ENCODE results near the gene PRADC1. TPM values are rescaled to one million over a fixed set of nuclear protein-coding genes. Genes with fewer than 3 reads are reported as not detected.

Gene PRADC1
- total and polyA plus RNA-seq, 2 donors (not counting 1 experiment from before 2014, with no cell fraction given), result 2.3 to 4.6 TPM

DNA sequence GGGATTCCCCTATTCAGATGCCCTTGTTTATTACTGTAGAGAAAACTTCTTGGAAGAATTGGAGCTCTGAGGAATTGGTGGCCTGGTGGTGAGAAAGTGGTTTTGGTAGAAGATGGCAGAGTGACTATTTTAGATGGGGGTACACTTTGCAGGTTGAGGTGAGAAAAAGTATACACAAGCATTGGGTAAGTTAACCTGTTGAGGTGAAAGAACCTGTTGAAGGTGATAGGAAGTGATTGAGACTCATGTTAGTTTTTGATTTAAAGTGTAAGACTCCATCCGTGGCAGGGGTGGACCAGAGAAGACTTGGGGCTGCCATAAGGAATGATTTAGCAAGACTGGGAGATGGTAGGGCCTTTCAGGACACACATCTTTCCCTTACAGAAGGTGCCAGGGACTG is 4.1 kb upstream of the PRADC1 start:
- no peak overlapping the region for H3K27ac ChIP-seq (ENCODE audit: low read length in 2 of 2)
- H3K9me3 ChIP-seq (ENCODE audit: control extremely low read depth in 1 of 3, control insufficient read depth in 2 of 3, insufficient read depth in 1 of 3, low read length in 2 of 3), result no peaks in the 10 kb centered on the region
- no peak for TF ChIP-seq EZH2 (IDR thresholded peaks at IDR 0.05; ENCODE audit: borderline replicate concordance, insufficient read depth, low read depth, low read length, poor library complexity, severe bottlenecking)
- TF ChIP-seq, protein P1, sequence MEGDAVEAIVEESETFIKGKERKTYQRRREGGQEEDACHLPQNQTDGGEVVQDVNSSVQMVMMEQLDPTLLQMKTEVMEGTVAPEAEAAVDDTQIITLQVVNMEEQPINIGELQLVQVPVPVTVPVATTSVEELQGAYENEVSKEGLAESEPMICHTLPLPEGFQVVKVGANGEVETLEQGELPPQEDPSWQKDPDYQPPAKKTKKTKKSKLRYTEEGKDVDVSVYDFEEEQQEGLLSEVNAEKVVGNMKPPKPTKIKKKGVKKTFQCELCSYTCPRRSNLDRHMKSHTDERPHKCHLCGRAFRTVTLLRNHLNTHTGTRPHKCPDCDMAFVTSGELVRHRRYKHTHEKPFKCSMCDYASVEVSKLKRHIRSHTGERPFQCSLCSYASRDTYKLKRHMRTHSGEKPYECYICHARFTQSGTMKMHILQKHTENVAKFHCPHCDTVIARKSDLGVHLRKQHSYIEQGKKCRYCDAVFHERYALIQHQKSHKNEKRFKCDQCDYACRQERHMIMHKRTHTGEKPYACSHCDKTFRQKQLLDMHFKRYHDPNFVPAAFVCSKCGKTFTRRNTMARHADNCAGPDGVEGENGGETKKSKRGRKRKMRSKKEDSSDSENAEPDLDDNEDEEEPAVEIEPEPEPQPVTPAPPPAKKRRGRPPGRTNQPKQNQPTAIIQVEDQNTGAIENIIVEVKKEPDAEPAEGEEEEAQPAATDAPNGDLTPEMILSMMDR (IDR thresholded peaks at IDR 0.05), result no peak
- intact Hi-C loops (cut with micrococcal nuclease), result no loop called here
- Mint-ChIP-seq H3K4me3 (no peak overlapping the region), H3K4me1 (peaks cover 42% of the 10 kb centered on the region), H3K9me3 (ENCODE audit: insufficient read depth) (no peaks in the 10 kb centered on the region), H3K27ac (no peak overlapping the region), H3K27me3 (no peaks in the 10 kb centered on the region)
- POLR2A ChIA-PET, result no interaction called here
- 40% methylated on average over 1 of the region's 1 CpG for WGBS (ENCODE audit: insufficient coverage)
- peaks cover 16 to 24% of the 10 kb centered on the region in 2 experiments for H3K36me3 ChIP-seq (replicated peaks in 1 of 2; ENCODE audit: control extremely low read depth in 1 of 2, control insufficient read depth in 1 of 2, extremely low read depth in 1 of 2, insufficient read depth in 2 of 2, low read length in 1 of 2)
- CTCF ChIA-PET, result interaction anchor here (2.5 kb wide), 1 partner anchor 24 kb away, joined by 7 read pairs; no protein-coding TSS in a partner anchor
- no peak overlapping the region for H3K4me3 ChIP-seq (ENCODE audit: control extremely low read depth in 1 of 5, extremely low read depth in 1 of 5, insufficient read depth in 1 of 5, low read depth in 2 of 5, low read length in 4 of 5)
- no peak overlapping the region for H2AFZ ChIP-seq (ENCODE audit: insufficient read depth, low read depth, low read length, poor library complexity, severe bottlenecking)
- DNase-seq (no peak), ATAC-seq (ENCODE audit: low read depth) (no peak)
- no peak overlapping the region for H3K9ac ChIP-seq (ENCODE audit: low read length)
- H4K20me1 ChIP-seq (ENCODE audit: control insufficient read depth, insufficient read depth, low read length, poor library complexity, severe bottlenecking), result peaks cover 54% of the 10 kb centered on the region
- H3K27me3 ChIP-seq (replicated peaks in 1 of 4; ENCODE audit: control extremely low read depth in 1 of 4, control insufficient read depth in 3 of 4, insufficient read depth in 4 of 4, low read length in 3 of 4), result no peaks in the 10 kb centered on the region
- H3K79me2 ChIP-seq (ENCODE audit: control insufficient read depth, insufficient read depth, low read length), result peaks cover 43% of the 10 kb centered on the region
- no peak overlapping the region for H3K4me2 ChIP-seq (replicated peaks; ENCODE audit: low read depth, low read length, poor library complexity, severe bottlenecking)
- peaks cover 18 to 20% of the 10 kb centered on the region in 2 donors for H3K4me1 ChIP-seq (ENCODE audit: control insufficient read depth in 2 of 2, insufficient read depth in 2 of 2, low read length in 2 of 2)

DNA sequence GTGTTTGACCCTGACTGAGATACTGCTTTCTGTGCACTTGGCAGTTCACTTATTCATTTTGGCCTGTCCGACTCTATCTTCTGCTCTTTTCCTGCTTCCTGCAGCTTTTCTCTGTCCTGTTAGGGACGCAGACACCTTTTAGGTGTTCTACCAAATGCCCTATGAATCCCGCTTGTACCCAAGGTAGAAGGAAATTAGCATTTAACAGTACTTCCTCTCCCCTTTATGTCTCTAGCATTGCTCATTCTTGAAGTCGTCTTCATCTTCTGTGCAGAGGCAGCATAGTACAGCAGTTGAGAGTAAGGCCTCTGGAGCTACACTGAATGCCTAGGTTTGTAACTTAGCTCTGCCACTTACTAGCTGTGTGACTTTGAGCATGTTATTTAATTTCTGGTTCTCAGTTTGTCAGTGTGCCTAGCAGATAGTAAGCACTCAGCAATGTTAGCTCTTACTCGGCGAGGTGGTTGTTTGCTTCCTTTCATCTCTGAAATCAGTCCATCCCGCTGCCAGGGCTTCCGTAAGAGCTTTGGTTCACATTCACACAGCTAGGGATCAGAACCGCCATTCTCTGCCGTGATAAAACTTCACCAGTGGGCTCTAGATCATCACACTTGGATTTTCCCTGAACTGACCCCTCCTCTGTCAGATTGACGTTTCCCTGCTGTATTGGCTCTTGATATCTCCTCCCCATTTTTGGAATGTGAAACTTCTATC is 2.4 kb upstream of the PRADC1 start:
- peak overlapping the region; percentile 75 for H3K9ac ChIP-seq (ENCODE audit: low read length)
- Mint-ChIP-seq H3K4me3 (peak overlapping the region; percentile 99), H3K9me3 (ENCODE audit: insufficient read depth) (no peaks in the 10 kb centered on the region), H3K27me3 (no peaks in the 10 kb centered on the region), H3K27ac (peak overlapping the region; percentile 93), H3K4me1 (peaks cover 42% of the 10 kb centered on the region)
- no peaks in the 10 kb centered on the region for H3K9me3 ChIP-seq (ENCODE audit: control extremely low read depth in 1 of 3, control insufficient read depth in 2 of 3, insufficient read depth in 1 of 3, low read length in 2 of 3)
- peak overlapping the region in 3 of 5 experiments; percentile 89 to 98 (median 94) for H3K4me3 ChIP-seq (ENCODE audit: control extremely low read depth in 1 of 5, extremely low read depth in 1 of 5, insufficient read depth in 1 of 5, low read depth in 2 of 5, low read length in 4 of 5)
- H3K36me3 ChIP-seq (replicated peaks in 1 of 2; ENCODE audit: control extremely low read depth in 1 of 2, control insufficient read depth in 1 of 2, extremely low read depth in 1 of 2, insufficient read depth in 2 of 2, low read length in 1 of 2), result peaks cover 15 to 21% of the 10 kb centered on the region in 2 experiments
- ATAC-seq (ENCODE audit: low read depth) (no peak), DNase-seq (peak; percentile 30)
- peaks cover 43% of the 10 kb centered on the region for H4K20me1 ChIP-seq (ENCODE audit: control insufficient read depth, insufficient read depth, low read length, poor library complexity, severe bottlenecking)
- POLR2A ChIA-PET, result no interaction called here
- no peak for TF ChIP-seq EZH2 (IDR thresholded peaks at IDR 0.05; ENCODE audit: borderline replicate concordance, insufficient read depth, low read depth, low read length, poor library complexity, severe bottlenecking)
- TF ChIP-seq, protein P1 (IDR thresholded peaks at IDR 0.05), result no peak
- peaks cover 18 to 20% of the 10 kb centered on the region in 2 donors for H3K4me1 ChIP-seq (ENCODE audit: control insufficient read depth in 2 of 2, insufficient read depth in 2 of 2, low read length in 2 of 2)
- CTCF ChIA-PET, result interaction anchor here (0.8 to 3.2 kb wide), 3 partner anchors 23 to 59 kb away, joined by 3 to 18 read pairs (median 7); no protein-coding TSS in a partner anchor
- H3K27me3 ChIP-seq (replicated peaks in 1 of 4; ENCODE audit: control extremely low read depth in 1 of 4, control insufficient read depth in 3 of 4, insufficient read depth in 4 of 4, low read length in 3 of 4), result no peaks in the 10 kb centered on the region
- peaks cover 43% of the 10 kb centered on the region for H3K79me2 ChIP-seq (ENCODE audit: control insufficient read depth, insufficient read depth, low read length)
- 62% methylated on average over 9 of the region's 11 CpGs for WGBS (ENCODE audit: insufficient coverage)
- intact Hi-C loops (cut with micrococcal nuclease), result no loop called here
- peak overlapping the region; percentile 99 for H2AFZ ChIP-seq (ENCODE audit: insufficient read depth, low read depth, low read length, poor library complexity, severe bottlenecking)
- peak overlapping the region; percentile 87 to 90 for H3K27ac ChIP-seq (ENCODE audit: low read length in 2 of 2)
- peak overlapping the region; percentile 99 for H3K4me2 ChIP-seq (replicated peaks; ENCODE audit: low read depth, low read length, poor library complexity, severe bottlenecking)

All from B cell (primary cell).